Mammary epithelial cell (primary cell): ENCODE measurements around the gene MYH7.

ENCODE experiments used
- EZH2 ChIP-seq: IDR thresholded peaks from 2 replicates; pipeline ENCODE4 v1.6.1; 2012; ENCODE audit warnings: low read length, inconsistent platforms, borderline replicate concordance
- TF ChIP-seq, protein P1 (sequence below), 2 donors: IDR thresholded peaks in 1 of 2; conservative IDR thresholded peaks in 1 of 2; 2 replicates each; pipeline ENCODE4 v1.5.1; 2011 to 2012; ENCODE audit warnings: inconsistent platforms in 2 of 2, low read length in 2 of 2, mild to moderate bottlenecking in 2 of 2, control low read depth in 1 of 2, low read depth in 1 of 2; ENCODE audit not compliant: insufficient read depth in 1 of 2; ENCODE audit errors: extremely low read depth in 1 of 2

DNA sequence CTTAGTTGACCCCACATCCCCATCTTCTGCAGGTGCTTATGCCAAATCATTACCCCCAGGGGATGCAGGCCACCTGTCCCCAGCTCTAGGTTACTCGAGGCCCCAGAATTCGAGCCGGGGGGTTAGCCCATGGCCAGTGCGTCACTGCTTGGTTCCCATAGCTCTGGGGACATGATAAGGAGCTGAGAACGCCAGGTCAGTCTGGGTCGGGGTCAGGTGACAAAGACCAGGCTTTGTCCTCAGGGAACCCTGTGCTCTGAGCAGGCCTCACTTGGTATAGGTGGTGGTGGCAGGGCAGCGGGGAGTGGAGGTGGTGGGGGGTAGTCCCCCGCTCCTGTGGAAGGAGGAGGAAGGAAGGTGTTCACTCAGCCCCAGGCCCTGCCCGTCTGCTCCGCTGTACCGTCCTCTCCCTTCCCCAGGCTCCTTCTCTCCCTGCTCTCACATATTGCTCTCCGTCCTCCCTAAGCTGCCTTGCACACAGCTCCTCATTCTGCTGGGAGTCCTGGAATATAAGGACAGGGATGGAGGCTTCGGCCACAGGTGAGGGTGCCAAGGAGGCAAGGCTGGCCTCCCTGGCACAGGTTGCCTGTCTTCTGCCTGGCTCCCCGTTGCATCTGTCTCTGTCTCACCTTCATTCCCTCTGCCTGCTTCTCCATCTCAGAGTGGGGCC lies 25.4 kb downstream of the MYH7 start:
- TF ChIP-seq, protein P1, sequence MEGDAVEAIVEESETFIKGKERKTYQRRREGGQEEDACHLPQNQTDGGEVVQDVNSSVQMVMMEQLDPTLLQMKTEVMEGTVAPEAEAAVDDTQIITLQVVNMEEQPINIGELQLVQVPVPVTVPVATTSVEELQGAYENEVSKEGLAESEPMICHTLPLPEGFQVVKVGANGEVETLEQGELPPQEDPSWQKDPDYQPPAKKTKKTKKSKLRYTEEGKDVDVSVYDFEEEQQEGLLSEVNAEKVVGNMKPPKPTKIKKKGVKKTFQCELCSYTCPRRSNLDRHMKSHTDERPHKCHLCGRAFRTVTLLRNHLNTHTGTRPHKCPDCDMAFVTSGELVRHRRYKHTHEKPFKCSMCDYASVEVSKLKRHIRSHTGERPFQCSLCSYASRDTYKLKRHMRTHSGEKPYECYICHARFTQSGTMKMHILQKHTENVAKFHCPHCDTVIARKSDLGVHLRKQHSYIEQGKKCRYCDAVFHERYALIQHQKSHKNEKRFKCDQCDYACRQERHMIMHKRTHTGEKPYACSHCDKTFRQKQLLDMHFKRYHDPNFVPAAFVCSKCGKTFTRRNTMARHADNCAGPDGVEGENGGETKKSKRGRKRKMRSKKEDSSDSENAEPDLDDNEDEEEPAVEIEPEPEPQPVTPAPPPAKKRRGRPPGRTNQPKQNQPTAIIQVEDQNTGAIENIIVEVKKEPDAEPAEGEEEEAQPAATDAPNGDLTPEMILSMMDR (conservative IDR thresholded peaks at IDR 0.05 in 1 of 2, IDR thresholded peaks at IDR 0.05 in 1 of 2; ENCODE audit: extremely low read depth in 1 of 2, insufficient read depth in 1 of 2, low read depth in 1 of 2, low read length in 2 of 2): no peak
- no peak for TF ChIP-seq EZH2
